ENCODE results near the gene SEC63.
"Not testable (repeated sequence)": the region's sequence is repeated elsewhere in the genome, so short reads cannot be mapped to it uniquely, and the experiment has no call there.

Gene SEC63

DNA sequence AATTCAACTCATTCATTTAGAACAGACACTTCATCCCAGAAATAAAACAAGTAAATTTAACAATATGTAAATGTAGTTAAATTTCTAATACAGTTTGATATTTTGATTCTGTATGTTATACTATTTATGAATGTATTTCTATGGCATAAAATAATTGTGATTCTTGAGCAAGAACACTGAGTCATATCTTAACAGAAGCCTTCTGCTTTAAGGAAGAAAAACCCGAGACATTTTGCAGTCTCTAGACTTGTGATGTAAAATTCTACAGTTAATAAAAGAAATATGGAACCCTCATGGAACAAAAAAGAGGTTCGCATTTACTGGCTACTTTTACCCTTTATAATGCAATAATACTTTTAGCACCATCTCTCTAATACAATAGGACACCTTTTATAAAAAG, 86.0 kb downstream of the SEC63 start:
- DNase-seq (ENCODE audit: low read depth) = peak; percentile 43
- H3K4me3 ChIP-seq (ENCODE audit: low read depth, low read length) = no peak overlapping the region
- TF ChIP-seq, protein P1, sequence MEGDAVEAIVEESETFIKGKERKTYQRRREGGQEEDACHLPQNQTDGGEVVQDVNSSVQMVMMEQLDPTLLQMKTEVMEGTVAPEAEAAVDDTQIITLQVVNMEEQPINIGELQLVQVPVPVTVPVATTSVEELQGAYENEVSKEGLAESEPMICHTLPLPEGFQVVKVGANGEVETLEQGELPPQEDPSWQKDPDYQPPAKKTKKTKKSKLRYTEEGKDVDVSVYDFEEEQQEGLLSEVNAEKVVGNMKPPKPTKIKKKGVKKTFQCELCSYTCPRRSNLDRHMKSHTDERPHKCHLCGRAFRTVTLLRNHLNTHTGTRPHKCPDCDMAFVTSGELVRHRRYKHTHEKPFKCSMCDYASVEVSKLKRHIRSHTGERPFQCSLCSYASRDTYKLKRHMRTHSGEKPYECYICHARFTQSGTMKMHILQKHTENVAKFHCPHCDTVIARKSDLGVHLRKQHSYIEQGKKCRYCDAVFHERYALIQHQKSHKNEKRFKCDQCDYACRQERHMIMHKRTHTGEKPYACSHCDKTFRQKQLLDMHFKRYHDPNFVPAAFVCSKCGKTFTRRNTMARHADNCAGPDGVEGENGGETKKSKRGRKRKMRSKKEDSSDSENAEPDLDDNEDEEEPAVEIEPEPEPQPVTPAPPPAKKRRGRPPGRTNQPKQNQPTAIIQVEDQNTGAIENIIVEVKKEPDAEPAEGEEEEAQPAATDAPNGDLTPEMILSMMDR (conservative IDR thresholded peaks at IDR 0.05; ENCODE audit: low read depth, low read length) = no peak

GRCh38 chr6:107871512-107871911, 86.5 kb downstream of the SEC63 start:
- not testable (repeated sequence) for H3K4me3 ChIP-seq (ENCODE audit: low read depth, low read length); DNase-seq (ENCODE audit: low read depth)

- H3K4me3 ChIP-seq (ENCODE audit: low read depth, low read length) = no peak overlapping the region
- TF ChIP-seq, protein P1 (conservative IDR thresholded peaks at IDR 0.05; ENCODE audit: low read depth, low read length) = no peak
- DNase-seq (ENCODE audit: low read depth) = no peak
These were observed 87.0 kb downstream of the SEC63 start for GRCh38 chr6:107871016-107871415.

- H3K4me3 ChIP-seq (ENCODE audit: low read depth, low read length) = no peak overlapping the region
- TF ChIP-seq, protein P1 (conservative IDR thresholded peaks at IDR 0.05; ENCODE audit: low read depth, low read length) = no peak
- DNase-seq (ENCODE audit: low read depth) = peak; percentile 70
These were observed 87.6 kb downstream of the SEC63 start for GRCh38 chr6:107870381-107870780.

GRCh38 chr6:107869871-107870270, 88.1 kb downstream of the SEC63 start:
- DNase-seq (ENCODE audit: low read depth) = no peak
- no peak overlapping the region for H3K4me3 ChIP-seq (ENCODE audit: low read depth, low read length)
- TF ChIP-seq, protein P1 (conservative IDR thresholded peaks at IDR 0.05; ENCODE audit: low read depth, low read length) = peak; percentile 25

DNA sequence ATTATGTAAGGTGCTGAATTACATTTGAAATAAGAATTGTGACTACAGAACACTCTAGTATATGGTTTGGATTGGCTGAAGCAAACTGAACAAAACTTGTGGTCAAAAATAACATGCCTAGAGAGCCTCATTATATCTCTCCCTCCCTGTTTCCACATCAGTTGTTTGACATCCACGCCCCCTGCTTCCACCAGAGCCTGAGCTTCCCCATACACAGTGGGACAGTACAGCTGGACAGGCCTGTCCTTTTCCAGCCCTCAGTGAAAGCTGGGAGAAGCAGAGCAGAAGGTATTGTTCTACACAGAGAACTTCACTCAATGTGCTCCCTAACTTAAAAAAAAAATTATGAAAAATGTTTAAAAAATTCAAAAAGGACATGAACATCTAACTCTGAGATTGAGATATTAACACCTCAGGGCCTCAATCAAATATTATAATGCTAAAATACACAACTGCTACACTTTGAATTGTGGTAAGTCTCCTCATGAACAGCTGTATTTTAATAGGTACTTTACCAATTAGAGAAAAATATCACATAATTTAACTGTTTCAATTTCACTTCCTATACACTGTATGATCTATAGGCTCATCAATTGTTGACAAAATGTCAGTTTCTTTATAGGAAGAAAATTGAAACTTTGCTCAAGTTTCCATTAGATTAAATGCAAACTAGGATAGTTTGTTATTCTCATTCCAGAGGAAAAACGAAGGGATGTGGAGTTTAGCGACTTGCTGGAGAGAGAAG, 89.0 kb downstream of the SEC63 start:
- no peak overlapping the region for H3K4me3 ChIP-seq (ENCODE audit: low read depth, low read length)
- no peak for DNase-seq (ENCODE audit: low read depth)
- TF ChIP-seq, protein P1 (conservative IDR thresholded peaks at IDR 0.05; ENCODE audit: low read depth, low read length) = no peak

- TF ChIP-seq, protein P1 (conservative IDR thresholded peaks at IDR 0.05; ENCODE audit: low read depth, low read length) = no peak
- no peak for DNase-seq (ENCODE audit: low read depth)
- H3K4me3 ChIP-seq (ENCODE audit: low read depth, low read length) = no peak overlapping the region
These were observed 90.7 kb downstream of the SEC63 start for GRCh38 chr6:107867302-107867615.
